Uterus (tissue), 2 donors: ENCODE results near the gene PTGES2.

Source experiments
- POLR2A ChIP-seq, 2 donors: fragments of 450-650 bp; IDR thresholded peaks; one replicate each; pipeline ENCODE4 v1.6.1; 2016; ENCODE audit warnings: antibody characterized with exemption in 2 of 2, mild to moderate bottlenecking in 1 of 2, moderate library complexity in 1 of 2
- TF ChIP-seq, protein P1 (sequence below), 4 experiments: fragments of 200-600 bp in 2 of 4; fragments of 450-650 bp in 2 of 4; sonication (generic) in 2 of 4; IDR thresholded peaks; one replicate each; pipeline ENCODE4 v1.5.1; 2016 to 2019; ENCODE audit warnings: antibody characterized with exemption in 4 of 4, mild to moderate bottlenecking in 2 of 4, moderate library complexity in 1 of 4

DNA sequence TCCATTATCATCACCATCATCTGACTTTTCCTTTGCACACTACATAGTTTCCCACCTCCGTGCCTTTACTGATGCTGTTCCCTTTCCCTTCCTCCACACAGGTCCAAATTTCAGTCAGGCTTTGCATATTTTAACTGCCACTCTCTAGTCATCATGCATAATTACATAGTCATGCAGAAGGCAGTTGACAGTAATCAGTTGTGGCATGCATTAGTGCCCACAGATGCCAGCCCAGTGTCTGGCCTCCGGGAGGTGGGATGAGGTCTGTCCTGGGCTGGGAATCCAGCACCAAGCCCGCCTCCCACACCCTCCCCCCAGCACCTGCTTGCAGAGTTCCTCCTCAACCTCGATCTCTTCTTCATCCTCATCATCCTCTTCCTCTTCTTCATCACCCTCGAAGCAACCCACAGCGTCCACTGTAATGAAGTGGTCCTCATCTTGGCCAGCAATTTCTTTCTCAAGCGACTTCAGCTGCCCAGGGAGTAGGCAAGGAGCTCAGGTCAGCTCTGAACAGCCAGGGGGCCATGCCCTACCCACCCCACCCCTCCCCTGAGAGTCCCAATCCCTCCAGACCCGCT, 41.3 kb upstream of the PTGES2 start:
- TF ChIP-seq, protein P1, sequence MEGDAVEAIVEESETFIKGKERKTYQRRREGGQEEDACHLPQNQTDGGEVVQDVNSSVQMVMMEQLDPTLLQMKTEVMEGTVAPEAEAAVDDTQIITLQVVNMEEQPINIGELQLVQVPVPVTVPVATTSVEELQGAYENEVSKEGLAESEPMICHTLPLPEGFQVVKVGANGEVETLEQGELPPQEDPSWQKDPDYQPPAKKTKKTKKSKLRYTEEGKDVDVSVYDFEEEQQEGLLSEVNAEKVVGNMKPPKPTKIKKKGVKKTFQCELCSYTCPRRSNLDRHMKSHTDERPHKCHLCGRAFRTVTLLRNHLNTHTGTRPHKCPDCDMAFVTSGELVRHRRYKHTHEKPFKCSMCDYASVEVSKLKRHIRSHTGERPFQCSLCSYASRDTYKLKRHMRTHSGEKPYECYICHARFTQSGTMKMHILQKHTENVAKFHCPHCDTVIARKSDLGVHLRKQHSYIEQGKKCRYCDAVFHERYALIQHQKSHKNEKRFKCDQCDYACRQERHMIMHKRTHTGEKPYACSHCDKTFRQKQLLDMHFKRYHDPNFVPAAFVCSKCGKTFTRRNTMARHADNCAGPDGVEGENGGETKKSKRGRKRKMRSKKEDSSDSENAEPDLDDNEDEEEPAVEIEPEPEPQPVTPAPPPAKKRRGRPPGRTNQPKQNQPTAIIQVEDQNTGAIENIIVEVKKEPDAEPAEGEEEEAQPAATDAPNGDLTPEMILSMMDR (IDR thresholded peaks at IDR 0.05) = no peak
- TF ChIP-seq POLR2A (IDR thresholded peaks at IDR 0.05) = no peak
